Astrocyte (in vitro differentiated cells and primary cell): ENCODE results near the gene NRG2. TPM values are rescaled to one million over a fixed set of nuclear protein-coding genes. Genes with fewer than 3 reads are reported as not detected.

Experiments used
- DNase-seq: peaks from one replicate; pipeline ENCODE4 v3.0.0-alpha.2; 2010; ENCODE audit warnings: low read depth
- FAIRE-seq: peaks from 2 replicates; lab custom pipeline; 2011; peaks lifted over from hg19 to GRCh38; lab: Jason Lieb, UNC
- H2AFZ ChIP-seq: 2 replicates; pipeline ENCODE4 v1.6.0; 2012; ENCODE audit warnings: low read depth, low read length, inconsistent platforms
- H3K27ac ChIP-seq: 2 replicates; pipeline ENCODE4 v1.5.1; 2011; ENCODE audit warnings: low read depth, low read length, inconsistent platforms
- H3K27me3 ChIP-seq: 2 replicates; pipeline ENCODE4 v1.6.0; 2011; ENCODE audit warnings: low read length, inconsistent platforms; ENCODE audit not compliant: insufficient read depth
- H3K36me3 ChIP-seq: 2 replicates; pipeline ENCODE4 v1.5.1; 2011; ENCODE audit warnings: low read length, inconsistent platforms; ENCODE audit not compliant: insufficient read depth
- H3K4me1 ChIP-seq: 2 replicates; pipeline ENCODE4 v1.5.1; 2011; ENCODE audit warnings: low read length, inconsistent platforms; ENCODE audit not compliant: insufficient read depth
- H3K4me2 ChIP-seq: 2 replicates; pipeline ENCODE4 v1.6.0; 2012; ENCODE audit warnings: low read length, inconsistent platforms
- H3K4me3 ChIP-seq: 2 replicates; pipeline ENCODE4 v1.5.1; 2011; ENCODE audit warnings: low read depth, mild to moderate bottlenecking, low read length, inconsistent platforms; ENCODE audit not compliant: insufficient read depth
- H3K79me2 ChIP-seq: 2 replicates; pipeline ENCODE4 v1.6.0; 2012; ENCODE audit warnings: mild to moderate bottlenecking, low read length, inconsistent platforms; ENCODE audit not compliant: insufficient read depth
- H3K9ac ChIP-seq: 2 replicates; pipeline ENCODE4 v1.6.0; 2012; ENCODE audit warnings: mild to moderate bottlenecking, low read length, inconsistent platforms
- H3K9me3 ChIP-seq: 2 replicates; pipeline ENCODE4 v1.5.1; 2012; ENCODE audit warnings: low read depth, mild to moderate bottlenecking, low read length, inconsistent platforms; ENCODE audit not compliant: insufficient read depth
- H4K20me1 ChIP-seq: 2 replicates; pipeline ENCODE4 v1.6.0; 2012; ENCODE audit warnings: low read length, inconsistent platforms; ENCODE audit not compliant: insufficient read depth
- H3K27ac Mint-ChIP-seq: one replicate; pipeline ENCODE4 v1.8.0; 2021; ENCODE audit warnings: mild to moderate bottlenecking, mixed read lengths; ENCODE audit not compliant: unreplicated experiment
- H3K27me3 Mint-ChIP-seq: one replicate; pipeline ENCODE4 v1.8.0; 2021; ENCODE audit warnings: low read depth, mixed read lengths; ENCODE audit not compliant: unreplicated experiment
- H3K36me3 Mint-ChIP-seq: one replicate; pipeline ENCODE4 v1.8.0; 2021; ENCODE audit warnings: low read depth, mixed read lengths; ENCODE audit not compliant: unreplicated experiment
- H3K4me1 Mint-ChIP-seq: one replicate; pipeline ENCODE4 v1.8.0; 2021; ENCODE audit warnings: low read depth, mixed read lengths; ENCODE audit not compliant: unreplicated experiment
- H3K4me3 Mint-ChIP-seq: one replicate; pipeline ENCODE4 v1.8.0; 2021; ENCODE audit warnings: mild to moderate bottlenecking, moderate library complexity, mixed read lengths; ENCODE audit not compliant: unreplicated experiment
- H3K9me3 Mint-ChIP-seq: one replicate; pipeline ENCODE4 v1.8.0; 2021; ENCODE audit warnings: mild to moderate bottlenecking, mixed read lengths; ENCODE audit not compliant: unreplicated experiment
- CTCF ChIP-seq: IDR thresholded peaks from 2 replicates; pipeline ENCODE4 v1.5.1; 2011; ENCODE audit warnings: low read depth, mild to moderate bottlenecking, inconsistent platforms, low read length, moderate library complexity; ENCODE audit not compliant: insufficient read depth
- EZH2 ChIP-seq: IDR thresholded peaks from 2 replicates; pipeline ENCODE4 v1.6.1; 2012; ENCODE audit warnings: mild to moderate bottlenecking, low read length, inconsistent platforms; ENCODE audit not compliant: insufficient read depth
- total RNA-seq: library from RNA; stranded (reverse); gene quantifications from 2 replicates; pipeline ENCODE4 v1.2.1, GENCODE V29; 2021

The NRG2 gene
- total RNA-seq, 1 donor from 2014 or later = 0.54 TPM

DNA sequence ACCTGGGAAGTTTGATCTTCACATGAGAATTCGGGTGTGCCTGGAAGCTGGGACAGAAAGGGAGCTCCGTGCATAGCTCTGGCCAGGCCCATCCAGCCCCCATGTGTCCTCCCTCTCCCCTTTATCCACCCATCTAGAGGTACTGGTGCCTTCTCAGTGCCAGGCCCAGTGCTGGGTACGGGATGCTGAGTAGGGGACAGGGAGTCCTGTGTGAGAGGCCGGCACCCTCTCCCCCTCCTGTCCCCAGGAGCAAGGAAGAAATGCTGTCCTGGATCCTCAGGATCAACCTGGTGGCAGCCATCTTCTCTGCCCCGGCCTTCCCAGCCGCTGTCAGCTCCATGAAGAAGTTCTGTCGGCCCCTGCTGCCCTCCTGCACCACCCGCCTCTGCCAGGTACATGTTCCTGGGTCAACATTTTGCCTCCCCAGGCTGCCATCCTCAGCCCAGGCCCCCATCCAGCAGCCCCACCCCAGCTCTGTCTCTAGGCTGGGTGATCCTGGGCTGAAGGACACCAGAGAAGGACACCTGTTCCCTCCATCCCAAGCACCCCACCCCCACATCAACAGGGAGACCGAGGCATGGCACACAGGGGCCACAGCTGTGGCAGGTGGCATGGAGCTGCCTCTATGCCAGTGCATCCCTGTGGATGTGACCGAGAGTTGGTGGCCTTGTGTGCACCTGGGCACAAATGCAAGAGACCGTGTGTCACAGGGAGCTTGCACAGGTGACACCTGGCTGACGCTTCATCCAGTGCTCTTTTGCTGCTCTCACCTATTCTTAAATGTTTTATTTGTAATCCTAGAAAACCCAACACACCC, 204.5 kb downstream of the NRG2 start:
- Histone ChIP-seq H3K9ac (no peak overlapping the region), H3K79me2 (no peaks in the 10 kb centered on the region), H3K27ac (no peak overlapping the region), H3K36me3 (no peaks in the 10 kb centered on the region), H3K4me3 (no peak overlapping the region), H3K4me2 (no peak overlapping the region), H3K4me1 (no peaks in the 10 kb centered on the region), H3K9me3 (no peaks in the 10 kb centered on the region), H3K27me3 (no peaks in the 10 kb centered on the region), H2AFZ (no peak overlapping the region), H4K20me1 (no peaks in the 10 kb centered on the region)
- no peak for TF ChIP-seq EZH2
- no peak for TF ChIP-seq CTCF
- H3K4me1 Mint-ChIP-seq = no peaks in the 10 kb centered on the region
- no peak for FAIRE-seq
- H3K9me3 Mint-ChIP-seq = no peaks in the 10 kb centered on the region
- no peak for DNase-seq
- H3K27ac Mint-ChIP-seq = no peak overlapping the region
- H3K4me3 Mint-ChIP-seq = no peak overlapping the region
- no peaks in the 10 kb centered on the region for H3K36me3 Mint-ChIP-seq
- peaks cover 81% of the 10 kb centered on the region for H3K27me3 Mint-ChIP-seq

DNA sequence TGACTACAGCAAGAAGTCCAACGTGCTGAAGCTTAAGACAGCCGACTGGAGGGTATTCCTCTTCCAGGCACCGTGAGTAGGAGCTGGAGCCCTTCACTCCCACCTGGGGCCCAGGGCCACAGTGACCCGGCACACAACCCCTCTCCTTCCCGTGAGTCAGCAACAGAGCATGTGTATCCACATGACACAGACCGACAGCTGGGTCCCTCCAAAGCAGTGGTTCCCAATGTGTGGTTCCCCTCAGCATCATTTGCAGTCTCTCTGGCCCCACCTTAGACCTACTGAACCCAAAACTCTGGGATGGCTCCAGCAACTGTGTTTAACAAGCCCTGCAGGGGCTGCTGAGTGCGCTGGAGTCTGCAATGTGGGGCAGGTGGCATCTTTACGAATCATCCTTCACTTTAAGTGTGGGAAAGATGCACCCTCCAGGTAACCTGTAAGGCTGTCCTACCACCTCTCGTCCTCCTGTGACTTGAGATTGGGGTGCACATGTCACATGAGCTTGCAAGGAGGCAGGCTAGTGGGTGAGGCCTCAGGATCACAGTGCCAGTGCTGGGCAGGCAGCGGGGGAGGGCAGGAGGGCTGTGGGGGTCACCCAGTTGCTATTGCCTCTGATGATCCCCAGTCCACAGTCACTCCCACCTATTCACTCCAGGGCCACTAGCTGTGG, 205.3 kb downstream of the NRG2 start:
- Histone ChIP-seq H4K20me1 (no peaks in the 10 kb centered on the region), H3K27ac (no peak overlapping the region), H2AFZ (no peak overlapping the region), H3K27me3 (peaks cover 4% of the 10 kb centered on the region), H3K79me2 (no peaks in the 10 kb centered on the region), H3K4me3 (no peak overlapping the region), H3K9ac (no peak overlapping the region), H3K4me2 (no peak overlapping the region), H3K4me1 (no peaks in the 10 kb centered on the region), H3K9me3 (no peaks in the 10 kb centered on the region), H3K36me3 (no peaks in the 10 kb centered on the region)
- DNase-seq (no peak), FAIRE-seq (no peak)
- no peak overlapping the region for H3K27ac Mint-ChIP-seq
- no peaks in the 10 kb centered on the region for H3K9me3 Mint-ChIP-seq
- H3K27me3 Mint-ChIP-seq = peaks cover 82% of the 10 kb centered on the region
- H3K4me3 Mint-ChIP-seq = no peak overlapping the region
- no peaks in the 10 kb centered on the region for H3K4me1 Mint-ChIP-seq
- no peak for TF ChIP-seq EZH2
- no peak for TF ChIP-seq CTCF
- H3K36me3 Mint-ChIP-seq = no peaks in the 10 kb centered on the region
